ENCODE data around the gene RNF6. TPM values are rescaled to one million over a fixed set of nuclear protein-coding genes. Genes with fewer than 3 reads are reported as not detected.

The RNF6 gene
- total RNA-seq, 1 experiment from 2014 or later, result 19.5 TPM

DNA sequence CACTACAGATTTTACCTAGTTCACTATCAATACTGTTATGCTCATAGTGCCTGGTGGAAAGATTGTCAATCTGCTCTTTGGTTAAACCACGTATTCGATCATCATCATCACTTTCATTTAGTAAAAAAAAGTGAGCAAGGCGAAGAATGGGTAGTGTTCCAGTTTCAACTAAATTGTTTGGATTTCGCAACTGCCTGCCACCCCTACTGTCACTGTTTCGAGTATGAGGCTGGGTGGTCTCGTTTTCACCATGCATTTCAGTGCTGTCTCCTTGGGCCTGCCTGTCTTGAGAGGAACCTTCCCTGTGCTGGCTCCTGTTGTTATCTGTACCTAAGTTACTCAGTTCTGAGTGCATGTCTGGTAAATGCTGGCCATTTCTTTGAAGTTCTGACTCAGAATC, 8.1 kb downstream of the RNF6 start:
- Histone ChIP-seq H2BK120ac (ENCODE audit: low read depth, low read length, poor library complexity, severe bottlenecking) (no peak overlapping the region), H3K27ac (ENCODE audit: insufficient read length, low read depth, low read length) (no peak overlapping the region), H2BK15ac (ENCODE audit: low read depth, low read length) (no peak overlapping the region), H3K4me2 (ENCODE audit: insufficient read depth, insufficient read length, low read length) (no peak overlapping the region), H3K23me2 (ENCODE audit: insufficient read length, low read depth, low read length, poor library complexity, severe bottlenecking) (no peaks in the 10 kb centered on the region), H4K5ac (ENCODE audit: insufficient read length, low read depth, low read length) (no peak overlapping the region), H3K4ac (ENCODE audit: low read depth, low read length) (no peak overlapping the region), H3K18ac (ENCODE audit: insufficient read length, low read depth, low read length) (no peak overlapping the region), H3K23ac (ENCODE audit: insufficient read length, low read depth, low read length) (no peak overlapping the region), H2BK20ac (ENCODE audit: low read depth, low read length, poor library complexity, severe bottlenecking) (no peak overlapping the region), H3K56ac (ENCODE audit: insufficient read length, low read depth, low read length) (no peak overlapping the region), H3K9ac (ENCODE audit: extremely low read depth, insufficient read length, low read length) (no peak overlapping the region), H2AFZ (ENCODE audit: low read length) (no peak overlapping the region), H3K27me3 (ENCODE audit: insufficient read depth, low read length) (no peaks in the 10 kb centered on the region), H3K79me2 (ENCODE audit: insufficient read depth, low read length) (no peaks in the 10 kb centered on the region), H2AK5ac (ENCODE audit: insufficient read length, low read length) (no peak overlapping the region), H4K20me1 (ENCODE audit: control insufficient read depth, insufficient read depth, insufficient read length) (no peaks in the 10 kb centered on the region), H3K79me1 (ENCODE audit: insufficient read depth, low read depth, low read length, poor library complexity, severe bottlenecking) (no peaks in the 10 kb centered on the region), H4K91ac (ENCODE audit: insufficient read length, low read depth, low read length) (no peak overlapping the region), H2BK5ac (ENCODE audit: insufficient read length, low read length) (no peak overlapping the region), H4K8ac (replicated peaks; ENCODE audit: insufficient read length, low read depth, low read length) (no peak overlapping the region), H3K4me1 (ENCODE audit: insufficient read depth, low read length) (no peaks in the 10 kb centered on the region), H3T11ph (ENCODE audit: low read length) (no peak overlapping the region), H3K9me3 (ENCODE audit: control insufficient read depth, low read depth, low read length) (no peaks in the 10 kb centered on the region), H2BK12ac (ENCODE audit: insufficient read length, low read depth, low read length) (no peak overlapping the region), H3K14ac (ENCODE audit: insufficient read depth, low read length) (no peak overlapping the region)
- Mint-ChIP-seq H3K4me1 (no peaks in the 10 kb centered on the region), H3K36me3 (ENCODE audit: insufficient read depth in 1 of 3, low read depth in 3 of 3) (peaks cover 18 to 49% (median 44%) of the 10 kb centered on the region in 3 experiments; a peak in 6 of 7 replicates), H3K27me3 (ENCODE audit: low read depth) (no peaks in the 10 kb centered on the region), H3K9me3 (no peaks in the 10 kb centered on the region), H3K4me3 (no peak overlapping the region), H3K27ac (no peak overlapping the region)
- no CpG with 5 or more reads among the region's 6 CpGs for WGBS (ENCODE audit: extremely low coverage, insufficient read length, low lambda C conversion rate)
- DNase-seq, result no peak
- no peak for TF ChIP-seq CTCF (conservative IDR thresholded peaks at IDR 0.05)

All from H9 (cell line).